Glutamatergic neuron (in vitro differentiated cells): ENCODE data around the gene MAP4K4. TPM values are rescaled to one million over a fixed set of nuclear protein-coding genes. Genes with fewer than 3 reads are reported as not detected.
A peak's percentile ranks its signal among the peaks of the same experiment; 100 is the strongest.

Experiments used
- DNase-seq: peaks from one replicate; pipeline ENCODE4 v3.0.0; 2022
- H3K27ac Mint-ChIP-seq: one replicate; pipeline ENCODE4 v1.8.0; 2020; ENCODE audit warnings: mild to moderate bottlenecking, mixed read lengths, inconsistent platforms; ENCODE audit not compliant: unreplicated experiment
- H3K27me3 Mint-ChIP-seq: one replicate; pipeline ENCODE4 v1.8.0; 2020; ENCODE audit warnings: mild to moderate bottlenecking, moderate library complexity, mixed read lengths, inconsistent platforms; ENCODE audit not compliant: unreplicated experiment
- H3K36me3 Mint-ChIP-seq: one replicate; pipeline ENCODE4 v1.8.0; 2020; ENCODE audit warnings: mild to moderate bottlenecking, mixed read lengths, inconsistent platforms; ENCODE audit not compliant: unreplicated experiment
- H3K4me1 Mint-ChIP-seq: one replicate; pipeline ENCODE4 v1.8.0; 2020; ENCODE audit warnings: mild to moderate bottlenecking, low read depth, mixed read lengths, inconsistent platforms; ENCODE audit not compliant: unreplicated experiment
- H3K4me3 Mint-ChIP-seq: one replicate; pipeline ENCODE4 v1.8.0; 2020; ENCODE audit warnings: mild to moderate bottlenecking, mixed read lengths, inconsistent platforms; ENCODE audit not compliant: unreplicated experiment
- H3K9me3 Mint-ChIP-seq: one replicate; pipeline ENCODE4 v1.8.0; 2020; ENCODE audit warnings: mild to moderate bottlenecking, moderate library complexity, mixed read lengths, inconsistent platforms; ENCODE audit not compliant: unreplicated experiment
- total RNA-seq: library from RNA; stranded (reverse); fragmentation: NEBNext Ultra II Directional; extraction: Animal tissue kit (Norgen Biotek cat#: 25700); gene quantifications from one replicate; pipeline ENCODE4 v1.2.1, GENCODE V29; 2021; ENCODE audit not compliant: unreplicated experiment
- TF ChIP-seq, protein P1 (sequence below): fragments of 200-600 bp; sonication (generic); IDR thresholded peaks from one replicate; pipeline ENCODE4 v1.5.0; 2021; ENCODE audit not compliant: partially characterized antibody, unreplicated experiment

Gene MAP4K4
- total RNA-seq, 1 donor from 2014 or later: 756 TPM

DNA sequence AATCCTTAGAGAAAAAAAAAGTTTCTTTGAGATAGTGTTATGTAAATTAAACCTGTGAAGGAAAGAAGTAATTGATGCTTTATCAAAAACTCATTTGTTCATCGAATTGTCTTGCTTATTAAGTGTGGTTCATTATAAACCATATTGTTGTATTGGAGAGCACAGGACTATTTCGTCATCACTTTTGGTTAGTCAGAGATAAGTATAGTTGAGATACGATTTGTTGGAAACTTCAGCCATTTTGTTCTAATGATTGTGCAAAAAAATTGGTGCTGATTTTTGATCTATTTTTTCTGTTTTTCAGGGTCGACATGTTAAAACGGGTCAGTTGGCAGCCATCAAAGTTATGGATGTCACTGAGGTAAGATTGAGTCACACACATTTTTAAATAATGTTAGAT is 92.9 kb downstream of the MAP4K4 start:
- Mint-ChIP-seq H3K27ac (peak overlapping the region; percentile 81), H3K4me3 (peak overlapping the region; percentile 58), H3K4me1 (peaks cover 80% of the 10 kb centered on the region), H3K9me3 (peaks cover 23% of the 10 kb centered on the region), H3K36me3 (no peaks in the 10 kb centered on the region), H3K27me3 (peaks cover 15% of the 10 kb centered on the region)
- DNase-seq: no peak
- TF ChIP-seq, protein P1, sequence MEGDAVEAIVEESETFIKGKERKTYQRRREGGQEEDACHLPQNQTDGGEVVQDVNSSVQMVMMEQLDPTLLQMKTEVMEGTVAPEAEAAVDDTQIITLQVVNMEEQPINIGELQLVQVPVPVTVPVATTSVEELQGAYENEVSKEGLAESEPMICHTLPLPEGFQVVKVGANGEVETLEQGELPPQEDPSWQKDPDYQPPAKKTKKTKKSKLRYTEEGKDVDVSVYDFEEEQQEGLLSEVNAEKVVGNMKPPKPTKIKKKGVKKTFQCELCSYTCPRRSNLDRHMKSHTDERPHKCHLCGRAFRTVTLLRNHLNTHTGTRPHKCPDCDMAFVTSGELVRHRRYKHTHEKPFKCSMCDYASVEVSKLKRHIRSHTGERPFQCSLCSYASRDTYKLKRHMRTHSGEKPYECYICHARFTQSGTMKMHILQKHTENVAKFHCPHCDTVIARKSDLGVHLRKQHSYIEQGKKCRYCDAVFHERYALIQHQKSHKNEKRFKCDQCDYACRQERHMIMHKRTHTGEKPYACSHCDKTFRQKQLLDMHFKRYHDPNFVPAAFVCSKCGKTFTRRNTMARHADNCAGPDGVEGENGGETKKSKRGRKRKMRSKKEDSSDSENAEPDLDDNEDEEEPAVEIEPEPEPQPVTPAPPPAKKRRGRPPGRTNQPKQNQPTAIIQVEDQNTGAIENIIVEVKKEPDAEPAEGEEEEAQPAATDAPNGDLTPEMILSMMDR: no peak

- Mint-ChIP-seq H3K27me3 (peaks cover 15% of the 10 kb centered on the region), H3K4me3 (peak overlapping the region; percentile 58), H3K27ac (peak overlapping the region; percentile 81), H3K4me1 (peaks cover 81% of the 10 kb centered on the region), H3K36me3 (no peaks in the 10 kb centered on the region), H3K9me3 (peaks cover 25% of the 10 kb centered on the region)
- DNase-seq: no peak
- TF ChIP-seq, protein P1: no peak
Measured at GRCh38 chr2:101790857-101791256, 93.3 kb downstream of the MAP4K4 start.

- Mint-ChIP-seq H3K9me3 (peaks cover 23% of the 10 kb centered on the region), H3K4me1 (peaks cover 79% of the 10 kb centered on the region), H3K36me3 (no peaks in the 10 kb centered on the region), H3K4me3 (peak overlapping the region; percentile 50), H3K27me3 (peaks cover 14% of the 10 kb centered on the region), H3K27ac (peak overlapping the region; percentile 98)
- TF ChIP-seq, protein P1: no peak
- DNase-seq: no peak
Measured at GRCh38 chr2:101792208-101792607, 94.7 kb downstream of the MAP4K4 start.

DNA sequence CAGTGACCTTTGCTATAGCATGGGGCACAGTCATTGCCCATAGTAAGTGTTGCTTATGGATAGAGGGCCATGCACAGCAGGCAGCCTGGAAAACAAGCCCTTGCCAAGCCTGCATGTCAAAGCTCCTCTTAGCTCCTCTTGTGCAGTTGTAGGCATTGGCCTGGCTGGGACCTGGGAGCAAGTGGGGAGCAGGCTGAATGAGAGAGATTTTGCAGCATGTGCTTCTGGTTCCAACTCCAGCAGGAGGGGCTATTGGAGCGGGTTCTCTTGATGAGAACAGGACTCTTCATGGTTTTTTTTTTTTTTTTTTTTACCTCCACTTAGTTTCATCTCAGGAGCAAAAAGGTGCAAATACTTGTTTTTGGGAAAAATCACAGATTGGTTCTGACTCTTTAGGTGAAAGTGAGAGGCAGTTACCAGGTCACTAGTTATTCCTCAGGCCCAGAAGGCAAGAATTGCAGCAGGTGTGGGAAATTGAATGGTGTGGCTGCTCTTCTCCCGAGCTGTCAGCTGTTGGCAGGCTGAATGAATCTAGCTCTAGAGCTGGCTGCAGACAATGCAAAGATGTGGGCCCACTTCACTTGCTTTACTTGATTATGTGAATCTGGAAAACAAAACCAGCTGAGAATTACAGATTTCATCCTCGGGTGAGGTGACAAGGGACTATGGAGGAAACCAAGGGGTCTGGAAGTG is 95.9 kb downstream of the MAP4K4 start:
- Mint-ChIP-seq H3K4me3 (peak overlapping the region; percentile 57), H3K4me1 (peaks cover 73% of the 10 kb centered on the region), H3K27me3 (peaks cover 14% of the 10 kb centered on the region), H3K36me3 (no peaks in the 10 kb centered on the region), H3K27ac (peak overlapping the region; percentile 98), H3K9me3 (peaks cover 23% of the 10 kb centered on the region)
- DNase-seq: peak; percentile 62
- TF ChIP-seq, protein P1: no peak

DNA sequence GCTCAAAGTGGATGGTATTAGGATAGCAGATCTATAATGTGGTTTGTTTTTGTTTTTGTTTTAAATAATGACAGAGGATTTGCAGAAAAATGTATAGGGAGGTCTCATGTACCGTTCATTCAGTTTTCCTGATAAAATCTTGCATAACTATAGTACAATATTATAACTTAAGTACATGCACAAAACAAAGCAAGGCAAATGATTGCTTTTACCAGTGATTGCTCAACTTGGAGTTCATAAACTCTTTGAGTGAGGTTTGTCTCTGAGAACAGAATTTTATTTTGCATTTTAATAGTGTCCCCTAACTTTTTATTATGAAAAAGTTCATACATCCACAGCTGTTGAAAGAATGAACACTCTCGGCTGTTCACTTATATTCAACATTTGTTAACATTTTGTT is 96.6 kb downstream of the MAP4K4 start:
- TF ChIP-seq, protein P1: no peak
- Mint-ChIP-seq H3K36me3 (no peaks in the 10 kb centered on the region), H3K4me3 (peak overlapping the region; percentile 57), H3K9me3 (peaks cover 23% of the 10 kb centered on the region), H3K4me1 (peaks cover 66% of the 10 kb centered on the region), H3K27me3 (peaks cover 14% of the 10 kb centered on the region), H3K27ac (peak overlapping the region; percentile 98)
- no peak for DNase-seq
